Endodermal cell (in vitro differentiated cells): ENCODE measurements around the gene RNU7-1. TPM values are rescaled to one million over a fixed set of nuclear protein-coding genes. Genes with fewer than 3 reads are reported as not detected.

Experiments used
- DNase-seq: peaks from one replicate; pipeline ENCODE4 v3.0.0-alpha.2; 2017
- H3K27ac ChIP-seq: 2 replicates; pipeline ENCODE4 v1.5.1; 2013; ENCODE audit warnings: mild to moderate bottlenecking, low read depth, low read length, moderate library complexity
- H3K27me3 ChIP-seq: 2 replicates; pipeline ENCODE4 v1.6.1; 2013; ENCODE audit warnings: mild to moderate bottlenecking, low read length, moderate library complexity; ENCODE audit not compliant: insufficient read depth, control insufficient read depth, poor library complexity, severe bottlenecking
- H3K36me3 ChIP-seq: 2 replicates; pipeline ENCODE4 v1.7.0; 2013; ENCODE audit warnings: mild to moderate bottlenecking, low read length, moderate library complexity; ENCODE audit not compliant: control insufficient read depth, insufficient read depth
- H3K4me1 ChIP-seq: one replicate; pipeline ENCODE4 v1.7.0; 2013; ENCODE audit warnings: low read length; ENCODE audit not compliant: control insufficient read depth, insufficient read depth
- H3K4me3 ChIP-seq: 2 replicates; pipeline ENCODE4 v1.5.1; 2013; ENCODE audit warnings: mild to moderate bottlenecking, low read length, moderate library complexity
- H3K9ac ChIP-seq: 2 replicates; pipeline ENCODE4 v1.6.1; 2013; ENCODE audit warnings: mild to moderate bottlenecking, low read length, moderate library complexity; ENCODE audit not compliant: poor library complexity, severe bottlenecking; ENCODE audit errors: extremely low read depth
- H3K9me3 ChIP-seq: 2 replicates; pipeline ENCODE4 v1.6.1; 2013; ENCODE audit warnings: mild to moderate bottlenecking, low read length, moderate library complexity; ENCODE audit not compliant: control insufficient read depth
- H3K27ac Mint-ChIP-seq: 2 replicates; pipeline ENCODE4 v1.8.0; 2020; ENCODE audit warnings: mixed read lengths
- H3K27me3 Mint-ChIP-seq: 2 replicates; pipeline ENCODE4 v1.8.0; 2021; ENCODE audit warnings: mild to moderate bottlenecking, mixed read lengths; ENCODE audit not compliant: insufficient read depth
- H3K36me3 Mint-ChIP-seq: 2 replicates; pipeline ENCODE4 v1.8.0; 2020; ENCODE audit warnings: low read depth, mixed read lengths
- H3K4me1 Mint-ChIP-seq: 2 replicates; pipeline ENCODE4 v1.8.0; 2020; ENCODE audit warnings: mixed read lengths
- H3K4me3 Mint-ChIP-seq: 2 replicates; pipeline ENCODE4 v1.8.0; 2020; ENCODE audit warnings: mild to moderate bottlenecking, moderate library complexity, mixed read lengths
- H3K9me3 Mint-ChIP-seq: 2 replicates; pipeline ENCODE4 v1.8.0; 2020; ENCODE audit warnings: mild to moderate bottlenecking, mixed read lengths
- WGBS, 2 experiments: methylation state at CpG; one replicate each; pipeline versions ENCODE4 v1.1.5 to v1.1.7; 2013; ENCODE audit warnings: missing lambda C conversion rate in 2 of 2, mixed read lengths in 1 of 2; ENCODE audit not compliant: insufficient coverage in 1 of 2, insufficient read length in 1 of 2; 5-methylcytosine and 5-hydroxymethylcytosine counted together
- total RNA-seq, 2 donors: library from RNA; stranded (reverse); fragmentation: NEBNext Ultra II Directional in 1 of 2; extraction: Animal tissue kit (Norgen Biotek cat#: 25700) in 1 of 2; gene quantifications; 2 replicates in 1 of 2; 3 replicates in 1 of 2; pipeline ENCODE4 v1.2.1, GENCODE V29; 2021
- TF ChIP-seq, protein P1 (sequence below): fragments of 200-600 bp; sonication (generic); conservative IDR thresholded peaks from 2 replicates; pipeline ENCODE4 v1.5.0; 2021; ENCODE audit warnings: antibody characterized with exemption, mild to moderate bottlenecking

The RNU7-1 gene
- total RNA-seq, 2 donors from 2014 or later, result not detected

DNA sequence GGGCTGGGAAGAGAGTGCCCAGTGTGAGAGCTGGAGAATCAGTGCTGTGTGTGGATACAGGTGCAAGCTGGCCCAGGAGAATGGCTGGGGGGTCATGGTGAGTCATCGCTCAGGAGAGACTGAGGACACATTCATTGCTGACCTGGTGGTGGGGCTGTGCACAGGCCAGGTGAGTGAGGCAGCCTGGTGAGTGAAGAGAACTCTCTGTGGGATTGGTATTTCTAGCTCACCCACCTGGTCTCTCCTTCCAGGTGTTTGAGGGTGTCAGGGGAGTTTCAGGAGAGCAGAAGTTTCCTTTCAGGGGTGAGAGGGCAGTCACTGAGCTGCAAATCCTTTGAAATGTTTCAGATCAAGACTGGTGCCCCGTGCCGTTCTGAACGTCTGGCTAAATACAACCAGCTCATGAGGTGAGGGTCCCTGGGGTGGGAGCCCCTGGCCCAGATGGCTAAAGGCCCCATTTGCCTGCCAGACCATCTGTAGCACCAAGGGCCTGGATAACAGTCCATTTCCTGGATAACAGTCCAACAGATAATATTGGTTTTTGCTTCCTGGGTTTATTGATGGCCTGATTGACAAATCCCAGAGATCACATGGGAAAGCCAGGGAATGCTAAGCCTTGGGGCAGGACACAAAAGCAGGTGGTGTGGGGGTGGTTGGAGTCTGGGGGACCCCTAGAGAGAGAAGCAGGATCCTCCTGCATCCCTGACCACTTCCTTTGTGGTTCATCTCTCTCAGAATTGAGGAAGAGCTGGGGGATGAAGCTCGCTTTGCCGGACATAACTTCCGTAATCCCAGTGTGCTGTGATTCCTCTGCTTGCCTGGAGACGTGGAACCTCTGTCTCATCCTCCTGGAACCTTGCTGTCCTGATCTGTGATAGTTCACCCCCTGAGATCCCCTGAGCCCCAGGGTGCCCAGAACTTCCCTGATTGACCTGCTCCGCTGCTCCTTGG, 21.3 kb upstream of the RNU7-1 start:
- Mint-ChIP-seq H3K9me3 (no peaks in the 10 kb centered on the region), H3K4me1 (peaks cover 39% of the 10 kb centered on the region), H3K27me3 (no peaks in the 10 kb centered on the region), H3K27ac (peak overlapping the region; percentile 10), H3K36me3 (peaks cover 29% of the 10 kb centered on the region), H3K4me3 (no peak overlapping the region)
- Histone ChIP-seq H3K36me3 (peaks cover 6% of the 10 kb centered on the region), H3K9me3 (no peaks in the 10 kb centered on the region), H3K27ac (no peak overlapping the region), H3K4me1 (peaks cover 6% of the 10 kb centered on the region), H3K4me3 (no peak overlapping the region), H3K9ac (no peak overlapping the region), H3K27me3 (no peaks in the 10 kb centered on the region)
- DNase-seq, result no peak
- 91 to 93% methylated on average over 8 to 9 of the region's 9 CpGs for WGBS, 2 experiments
- TF ChIP-seq, protein P1, sequence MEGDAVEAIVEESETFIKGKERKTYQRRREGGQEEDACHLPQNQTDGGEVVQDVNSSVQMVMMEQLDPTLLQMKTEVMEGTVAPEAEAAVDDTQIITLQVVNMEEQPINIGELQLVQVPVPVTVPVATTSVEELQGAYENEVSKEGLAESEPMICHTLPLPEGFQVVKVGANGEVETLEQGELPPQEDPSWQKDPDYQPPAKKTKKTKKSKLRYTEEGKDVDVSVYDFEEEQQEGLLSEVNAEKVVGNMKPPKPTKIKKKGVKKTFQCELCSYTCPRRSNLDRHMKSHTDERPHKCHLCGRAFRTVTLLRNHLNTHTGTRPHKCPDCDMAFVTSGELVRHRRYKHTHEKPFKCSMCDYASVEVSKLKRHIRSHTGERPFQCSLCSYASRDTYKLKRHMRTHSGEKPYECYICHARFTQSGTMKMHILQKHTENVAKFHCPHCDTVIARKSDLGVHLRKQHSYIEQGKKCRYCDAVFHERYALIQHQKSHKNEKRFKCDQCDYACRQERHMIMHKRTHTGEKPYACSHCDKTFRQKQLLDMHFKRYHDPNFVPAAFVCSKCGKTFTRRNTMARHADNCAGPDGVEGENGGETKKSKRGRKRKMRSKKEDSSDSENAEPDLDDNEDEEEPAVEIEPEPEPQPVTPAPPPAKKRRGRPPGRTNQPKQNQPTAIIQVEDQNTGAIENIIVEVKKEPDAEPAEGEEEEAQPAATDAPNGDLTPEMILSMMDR, result peak; percentile 30

DNA sequence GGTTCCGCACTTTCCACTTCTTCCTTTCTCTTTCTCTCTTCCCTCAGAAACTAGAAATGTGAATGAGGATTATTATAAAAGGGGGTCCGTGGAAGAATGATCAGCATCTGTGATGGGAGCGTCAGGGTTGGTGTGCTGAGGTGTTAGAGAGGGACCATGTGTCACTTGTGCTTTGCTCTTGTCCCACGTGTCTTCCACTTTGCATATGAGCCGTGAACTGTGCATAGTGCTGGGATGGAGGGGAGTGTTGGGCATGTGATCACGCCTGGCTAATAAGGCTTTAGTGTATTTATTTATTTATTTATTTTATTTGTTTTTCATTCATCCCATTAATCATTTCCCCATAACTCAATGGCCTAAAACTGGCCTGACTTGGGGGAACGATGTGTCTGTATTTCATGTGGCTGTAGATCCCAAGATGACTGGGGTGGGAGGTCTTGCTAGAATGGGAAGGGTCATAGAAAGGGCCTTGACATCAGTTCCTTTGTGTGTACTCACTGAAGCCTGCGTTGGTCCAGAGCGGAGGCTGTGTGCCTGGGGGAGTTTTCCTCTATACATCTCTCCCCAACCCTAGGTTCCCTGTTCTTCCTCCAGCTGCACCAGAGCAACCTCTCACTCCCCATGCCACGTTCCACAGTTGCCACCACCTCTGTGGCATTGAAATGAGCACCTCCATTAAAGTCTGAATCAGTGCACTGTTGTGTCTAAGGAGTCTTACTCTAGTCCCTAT, 20.4 kb upstream of the RNU7-1 start:
- 92 to 96% methylated on average over 4 to 9 of the region's 10 CpGs for WGBS, 2 experiments
- no peak overlapping the region for H3K27ac Mint-ChIP-seq
- no peak overlapping the region for H3K27ac ChIP-seq

DNA sequence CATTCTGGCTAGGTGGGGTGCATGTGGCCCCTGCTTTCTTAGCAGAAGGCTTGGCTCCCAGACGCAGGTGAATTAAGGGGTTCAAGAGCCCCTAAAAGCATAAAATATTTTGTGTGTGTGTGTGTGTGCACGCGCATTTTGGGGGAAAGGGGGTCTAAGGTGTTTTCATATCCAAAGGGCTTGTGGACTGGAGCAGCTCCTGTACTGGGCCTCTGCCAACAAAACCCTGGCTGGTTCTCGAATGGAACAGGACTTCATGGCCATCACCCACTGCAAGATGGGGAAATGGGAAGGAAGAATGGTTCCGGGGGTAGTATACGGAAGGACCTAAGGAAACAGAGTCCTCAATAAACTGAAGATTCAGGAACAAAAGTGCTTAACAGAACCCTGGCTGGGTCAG, 19.8 kb upstream of the RNU7-1 start:
- Histone ChIP-seq H3K36me3 (peaks cover 6% of the 10 kb centered on the region), H3K27ac (no peak overlapping the region), H3K4me3 (no peak overlapping the region), H3K27me3 (no peaks in the 10 kb centered on the region), H3K9ac (no peak overlapping the region), H3K4me1 (peaks cover 6% of the 10 kb centered on the region), H3K9me3 (no peaks in the 10 kb centered on the region)
- Mint-ChIP-seq H3K4me3 (no peak overlapping the region), H3K27me3 (no peaks in the 10 kb centered on the region), H3K4me1 (peaks cover 39% of the 10 kb centered on the region), H3K9me3 (no peaks in the 10 kb centered on the region), H3K27ac (no peak overlapping the region), H3K36me3 (peaks cover 20% of the 10 kb centered on the region)
- TF ChIP-seq, protein P1, result no peak
- no peak for DNase-seq
- WGBS, 2 experiments, result 80 to 85% methylated on average over 5 to 6 of the region's 6 CpGs

More for the DNA sequence above, 20.4 kb upstream of the RNU7-1 start:
- Histone ChIP-seq H3K9ac (no peak overlapping the region), H3K4me3 (no peak overlapping the region), H3K4me1 (peaks cover 6% of the 10 kb centered on the region), H3K36me3 (peaks cover 6% of the 10 kb centered on the region), H3K9me3 (no peaks in the 10 kb centered on the region), H3K27me3 (no peaks in the 10 kb centered on the region)
- H3K4me1 Mint-ChIP-seq, result peaks cover 39% of the 10 kb centered on the region
- no peaks in the 10 kb centered on the region for H3K27me3 Mint-ChIP-seq
- TF ChIP-seq, protein P1, result no peak
- H3K9me3 Mint-ChIP-seq, result no peaks in the 10 kb centered on the region
- DNase-seq, result no peak
- peaks cover 23% of the 10 kb centered on the region for H3K36me3 Mint-ChIP-seq
- no peak overlapping the region for H3K4me3 Mint-ChIP-seq
